GM21825 (cell line): Measurements from ENCODE around the gene RASGRF2.
"Not testable (repeated sequence)": the region's sequence is repeated elsewhere in the genome, so short reads cannot be mapped to it uniquely, and the experiment has no call there.

Experiments
- ATAC-seq: cut with Tn5 transposase; IDR thresholded peaks from one replicate; pipeline ENCODE4 v1.9.1; 2021; ENCODE audit warnings: mild to moderate bottlenecking, moderate library complexity; ENCODE audit not compliant: unreplicated experiment

RASGRF2 gene

GRCh38 chr5:81068635-81069034 lies 108.5 kb downstream of the RASGRF2 start:
- no peak for ATAC-seq

- no peak for ATAC-seq
These were observed 109.8 kb downstream of the RASGRF2 start for GRCh38 chr5:81069990-81070389.

GRCh38 chr5:81070571-81071255 lies 110.5 kb downstream of the RASGRF2 start:
- no peak for ATAC-seq

DNA sequence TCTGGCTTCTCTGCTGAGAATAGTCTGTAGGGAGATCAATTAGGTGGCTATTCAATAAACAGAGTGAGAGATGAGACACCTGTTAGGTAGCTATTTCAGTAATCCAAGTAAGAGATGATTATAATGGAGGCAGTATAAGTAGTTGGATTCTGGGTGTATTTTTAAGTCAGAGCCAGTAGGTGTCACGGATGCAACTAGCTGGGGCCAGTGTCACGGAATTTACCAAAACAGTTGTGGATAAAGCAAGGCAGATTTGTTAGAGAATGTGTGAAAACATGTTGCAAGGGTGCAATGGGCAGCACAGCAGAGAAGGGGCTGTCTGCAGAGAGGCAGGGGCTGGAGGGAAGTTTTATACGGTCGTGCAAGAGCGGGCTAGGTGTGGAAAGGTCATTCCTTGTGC lies 114.9 kb downstream of the RASGRF2 start:
- no peak for ATAC-seq

DNA sequence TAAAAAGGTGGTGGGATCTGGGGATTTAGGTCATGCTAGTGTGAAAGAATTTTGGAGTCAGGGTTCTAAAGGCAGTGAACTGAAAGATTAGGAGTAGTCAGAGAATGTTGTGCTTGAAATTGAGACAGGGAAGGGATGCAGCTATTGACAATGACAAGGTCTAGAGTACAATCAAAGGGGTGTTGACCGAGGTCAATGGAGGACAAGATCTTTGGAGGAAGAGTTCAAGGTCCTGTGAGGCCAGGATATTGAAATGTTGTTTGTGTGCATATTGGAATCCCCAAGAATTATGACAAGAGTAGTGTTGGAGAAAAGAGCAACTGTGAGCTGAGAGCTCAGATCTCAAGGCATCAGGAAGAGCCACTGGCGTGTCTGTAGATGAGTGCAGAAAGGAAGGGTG lies 116.9 kb downstream of the RASGRF2 start:
- ATAC-seq, result no peak

- ATAC-seq, result no peak
These were observed 118.8 kb downstream of the RASGRF2 start for GRCh38 chr5:81078930-81079329.

- no peak for ATAC-seq
These were observed 120.8 kb downstream of the RASGRF2 start for GRCh38 chr5:81080809-81081460.

GRCh38 chr5:81081461-81081835 lies 121.3 kb downstream of the RASGRF2 start:
- no peak for ATAC-seq

- ATAC-seq, result no peak
These were observed 126.7 kb downstream of the RASGRF2 start for GRCh38 chr5:81086881-81087281.

- no peak for ATAC-seq
These were observed 131.0 kb downstream of the RASGRF2 start for GRCh38 chr5:81091199-81091598.

DNA sequence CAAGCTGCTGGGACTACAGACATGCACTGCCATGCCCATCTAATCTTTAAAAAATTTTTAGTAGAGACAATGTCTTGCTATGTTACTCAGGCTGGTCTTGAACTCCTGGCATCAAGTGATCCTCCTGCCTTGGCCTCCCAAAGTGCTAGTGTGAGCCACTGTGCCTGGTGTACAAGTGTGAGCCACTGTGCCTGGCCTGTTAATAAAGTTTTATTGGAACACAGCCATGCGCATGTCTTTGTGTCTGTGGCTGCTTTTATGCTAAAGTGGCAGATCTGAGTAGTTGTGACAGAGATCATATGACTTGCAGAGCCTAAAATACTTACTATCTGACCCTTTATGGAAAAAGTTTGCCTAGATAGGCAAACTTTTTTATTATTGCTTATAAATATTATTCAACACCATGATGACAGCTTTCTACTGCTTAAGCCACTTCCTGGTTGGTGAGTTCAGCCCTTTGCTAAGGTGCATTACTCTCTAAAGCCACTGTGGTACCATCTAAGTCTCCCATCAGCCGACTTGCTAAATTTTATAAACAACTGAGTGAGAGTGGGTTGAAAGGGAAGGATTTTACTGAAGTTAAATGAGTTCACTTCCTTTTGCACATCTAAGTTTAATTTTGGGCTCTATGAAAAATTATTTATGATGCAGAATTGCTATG lies 133.5 kb downstream of the RASGRF2 start:
- no peak for ATAC-seq

DNA sequence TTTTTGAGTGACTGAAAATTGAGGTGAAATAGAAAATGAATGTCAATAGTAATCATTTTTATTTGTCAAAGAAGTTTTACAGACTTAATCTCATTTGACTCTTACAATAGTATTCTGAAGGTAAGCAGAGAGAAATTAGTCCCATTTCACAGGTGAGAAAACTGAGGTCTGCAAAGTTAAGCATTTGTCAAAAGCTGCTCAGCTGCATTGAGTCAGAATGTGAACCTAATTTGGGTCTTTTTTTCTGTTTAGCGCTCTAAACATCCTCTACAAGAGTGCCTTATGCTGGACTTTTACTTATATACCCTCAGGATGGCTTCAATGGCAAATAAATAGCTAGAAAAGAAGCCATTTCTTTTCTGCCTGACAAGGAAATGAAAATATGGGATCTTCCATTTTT lies 135.7 kb downstream of the RASGRF2 start:
- no peak for ATAC-seq

DNA sequence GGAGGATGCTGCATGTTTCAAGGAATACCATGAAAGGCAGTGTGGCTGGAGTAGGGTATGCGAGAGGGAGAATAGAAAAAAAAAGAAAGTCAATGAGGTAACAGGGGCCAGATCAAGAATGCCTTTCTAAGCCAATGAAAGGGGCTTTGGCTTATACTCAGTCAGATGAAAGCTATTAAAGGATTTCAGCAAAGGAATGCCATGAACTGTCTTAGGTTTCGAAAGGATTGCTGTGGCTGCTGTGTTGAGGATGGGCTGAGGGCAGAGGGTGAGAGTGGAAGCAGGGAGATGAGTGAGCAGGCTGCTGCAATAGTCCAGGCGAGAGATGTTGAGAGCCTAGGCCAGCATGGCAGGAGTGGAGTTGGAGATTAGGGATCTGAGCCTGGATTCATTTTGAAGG lies 137.6 kb downstream of the RASGRF2 start:
- ATAC-seq, result no peak

- ATAC-seq, result no peak
These were observed 145.2 kb downstream of the RASGRF2 start for GRCh38 chr5:81105261-81105877.

DNA sequence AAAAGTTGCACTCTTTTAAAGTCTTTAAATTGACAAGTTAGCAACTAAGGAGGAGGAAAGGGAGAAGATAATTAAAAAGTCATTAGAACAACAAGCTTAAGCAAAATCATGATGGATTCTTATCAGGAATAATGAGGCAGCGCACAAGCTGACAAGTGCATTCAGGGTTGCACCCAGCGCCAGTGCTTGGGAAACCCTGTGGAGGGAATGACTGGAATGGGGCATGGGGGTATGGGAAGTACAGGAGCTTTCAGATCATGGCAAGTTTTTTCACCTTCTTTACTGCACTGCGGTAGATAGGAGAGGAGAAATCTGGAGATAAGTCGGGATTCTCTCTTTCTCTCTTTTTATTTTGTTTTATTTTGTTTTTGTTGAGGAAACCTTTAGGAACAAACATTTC lies 155.1 kb downstream of the RASGRF2 start:
- ATAC-seq, result no peak

DNA sequence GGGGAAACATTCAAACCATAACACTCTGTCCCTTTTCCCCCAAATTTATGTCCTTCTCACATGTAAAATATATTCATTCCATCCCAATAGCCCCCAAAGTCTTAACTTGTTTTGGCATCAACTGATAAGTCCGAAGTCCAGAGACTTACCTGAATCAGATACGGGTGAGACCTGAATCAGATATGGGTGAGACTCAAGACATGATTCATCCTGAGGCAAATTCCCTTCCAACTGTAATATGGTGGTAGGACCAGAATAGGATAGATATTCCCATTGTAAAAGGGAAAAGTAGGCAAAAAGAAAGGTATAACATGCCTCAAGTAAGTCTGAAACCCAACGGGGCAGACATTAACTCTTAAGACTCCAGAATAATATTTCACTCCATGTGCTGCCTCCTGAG lies 157.4 kb downstream of the RASGRF2 start:
- no peak for ATAC-seq

DNA sequence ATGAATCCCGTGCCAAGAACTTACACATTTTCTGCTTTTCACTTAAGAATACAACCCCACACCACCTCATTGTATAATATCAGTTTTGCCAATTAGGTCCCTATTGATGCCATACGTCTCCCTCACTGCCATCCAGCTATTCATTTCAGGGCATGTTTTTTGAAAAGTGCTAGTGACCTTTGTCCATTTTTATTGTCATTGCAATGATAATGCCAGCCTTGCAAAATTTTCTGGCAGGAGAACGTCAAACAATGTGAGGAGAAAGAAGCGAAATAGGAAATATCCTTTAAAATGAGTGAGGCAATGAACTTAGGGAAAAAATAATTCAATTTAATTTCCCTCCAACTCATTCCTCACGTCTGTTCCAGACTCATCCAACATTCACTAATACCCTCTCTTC lies 161.1 kb downstream of the RASGRF2 start:
- ATAC-seq, result no peak

GRCh38 chr5:81121836-81122630 lies 161.9 kb downstream of the RASGRF2 start:
- ATAC-seq, result no peak

DNA sequence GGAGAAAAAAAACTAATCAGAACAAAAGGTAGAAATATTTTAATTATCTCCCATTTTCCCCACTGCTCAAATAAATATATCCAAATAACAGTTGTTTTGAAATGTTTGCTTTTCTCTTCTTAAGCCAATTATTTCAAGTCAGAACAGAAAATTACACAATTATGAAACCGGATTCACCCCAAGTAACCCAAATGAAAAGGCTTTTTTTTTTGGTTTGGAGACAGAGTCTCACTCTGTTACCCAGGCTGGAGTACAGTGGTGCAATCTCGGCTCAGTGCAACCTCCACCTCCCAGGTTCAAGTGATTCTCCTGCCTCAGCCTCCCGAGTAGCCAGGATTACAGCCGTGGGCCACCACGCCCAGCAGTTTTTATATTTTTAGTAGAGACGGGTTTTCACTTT lies 164.5 kb downstream of the RASGRF2 start:
- not testable (repeated sequence) for ATAC-seq

DNA sequence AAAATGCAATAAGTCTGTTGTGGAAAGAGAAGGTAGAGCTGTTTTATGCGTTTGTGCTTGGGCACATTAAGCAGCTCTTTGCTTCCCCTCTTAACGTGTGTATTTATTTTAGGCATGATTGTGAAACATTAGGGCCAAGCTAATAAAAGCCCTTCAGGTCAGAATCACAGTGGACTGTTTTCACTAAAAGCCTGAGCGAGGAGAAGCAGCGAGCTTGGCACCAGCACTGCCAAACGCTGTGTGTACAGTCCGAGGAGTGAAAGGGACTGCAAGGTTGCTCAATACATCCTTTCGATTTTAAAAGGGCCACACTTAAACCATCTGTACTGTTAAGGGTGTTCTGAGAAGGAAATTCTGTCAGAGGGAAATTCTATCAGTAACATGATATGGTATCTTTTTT lies 165.8 kb downstream of the RASGRF2 start:
- ATAC-seq, result no peak

- ATAC-seq, result no peak
These were observed 168.3 kb downstream of the RASGRF2 start for GRCh38 chr5:81128416-81128815.
